ENCODE measurements around the gene POTEI.
"Not testable (repeated sequence)": the region's sequence is repeated elsewhere in the genome, so short reads cannot be mapped to it uniquely, and the experiment has no call there.

- TF ChIP-seq CTCF (IDR thresholded peaks at IDR 0.05; ENCODE audit: low read depth, low read length); POLR2A (IDR thresholded peaks at IDR 0.05; ENCODE audit: extremely low read depth, insufficient read length); MYC (IDR thresholded peaks at IDR 0.05; ENCODE audit: low read depth, low read length); MAX (IDR thresholded peaks at IDR 0.05; ENCODE audit: low read depth, low read length): not testable (repeated sequence)
Measured at GRCh38 chr2:130416693-130417092, 92.4 kb downstream of the POTEI start.

Measured in NB4 (cell line).